Islet precursor cell (in vitro differentiated cells): Measurements from ENCODE around the gene IL13RA1.
"Not testable (repeated sequence)": the region's sequence is repeated elsewhere in the genome, so short reads cannot be mapped to it uniquely, and the experiment has no call there.

Source experiments
- DNase-seq: peaks from one replicate; pipeline ENCODE4 v3.0.0-alpha.2; 2018

The IL13RA1 gene

DNA sequence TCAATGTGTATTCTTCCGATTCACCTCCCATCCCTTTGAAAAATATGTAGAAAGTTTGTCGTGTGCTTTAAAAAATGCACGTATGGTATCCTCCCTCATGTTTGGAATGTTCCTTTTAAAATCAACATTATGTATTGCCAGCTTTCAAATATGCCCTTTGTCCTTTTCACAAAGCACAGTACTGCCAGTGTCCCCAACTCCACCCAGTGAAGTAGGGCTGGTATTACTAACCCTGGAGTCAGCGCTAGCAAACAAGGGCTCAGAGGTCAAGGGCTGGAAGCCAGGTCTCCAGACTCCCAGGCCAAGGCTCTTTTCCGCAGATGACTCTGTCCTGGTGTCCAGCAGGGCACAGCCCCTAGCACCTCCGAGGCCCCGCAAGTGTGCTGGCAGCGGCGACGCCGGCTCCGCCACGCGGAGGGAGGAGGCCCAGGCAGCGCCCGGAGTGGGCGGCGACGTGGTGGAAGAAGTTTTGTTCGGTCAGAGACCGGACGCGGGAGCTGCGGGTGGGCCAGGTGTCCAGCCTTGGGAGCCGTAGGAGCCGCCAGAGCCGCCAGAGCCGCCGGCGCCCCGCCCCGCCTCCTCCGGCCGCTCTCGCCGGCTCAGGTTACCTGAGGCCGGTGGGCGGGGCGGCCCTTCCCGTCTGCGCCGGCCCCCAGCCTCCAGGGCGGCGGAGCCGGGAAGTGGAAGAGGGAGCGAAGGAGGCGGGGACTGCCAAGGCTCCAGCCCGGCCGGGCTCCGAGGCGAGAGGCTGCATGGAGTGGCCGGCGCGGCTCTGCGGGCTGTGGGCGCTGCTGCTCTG lies at the start of gene IL13RA1:
Gene IL13RA1 (plus strand): TSS at position 720 of the 799 bp plus-strand sequence. CDS start 33 bp downstream, at position 753.
- DNase-seq = peak; percentile 93

DNA sequence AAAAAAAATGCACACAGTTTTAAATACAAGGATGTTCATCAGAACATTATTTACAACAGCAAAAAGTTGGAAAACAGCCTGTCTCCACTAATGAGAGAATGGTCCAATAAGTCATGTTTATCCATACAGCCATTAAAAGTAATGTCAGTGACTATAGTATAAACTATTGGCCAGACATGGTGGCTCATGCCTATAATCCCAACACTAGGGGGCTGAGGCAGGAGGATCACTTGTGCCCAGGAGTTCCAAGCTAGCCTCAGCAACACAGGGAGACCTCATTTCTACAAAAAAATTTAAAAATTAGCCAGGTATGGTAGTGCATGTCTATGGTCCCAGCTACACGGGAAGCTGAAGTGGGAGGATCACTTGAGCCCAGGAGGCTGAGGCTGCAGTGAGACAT lies 48.1 kb upstream of the IL13RA1 start:
- DNase-seq = no peak

DNA sequence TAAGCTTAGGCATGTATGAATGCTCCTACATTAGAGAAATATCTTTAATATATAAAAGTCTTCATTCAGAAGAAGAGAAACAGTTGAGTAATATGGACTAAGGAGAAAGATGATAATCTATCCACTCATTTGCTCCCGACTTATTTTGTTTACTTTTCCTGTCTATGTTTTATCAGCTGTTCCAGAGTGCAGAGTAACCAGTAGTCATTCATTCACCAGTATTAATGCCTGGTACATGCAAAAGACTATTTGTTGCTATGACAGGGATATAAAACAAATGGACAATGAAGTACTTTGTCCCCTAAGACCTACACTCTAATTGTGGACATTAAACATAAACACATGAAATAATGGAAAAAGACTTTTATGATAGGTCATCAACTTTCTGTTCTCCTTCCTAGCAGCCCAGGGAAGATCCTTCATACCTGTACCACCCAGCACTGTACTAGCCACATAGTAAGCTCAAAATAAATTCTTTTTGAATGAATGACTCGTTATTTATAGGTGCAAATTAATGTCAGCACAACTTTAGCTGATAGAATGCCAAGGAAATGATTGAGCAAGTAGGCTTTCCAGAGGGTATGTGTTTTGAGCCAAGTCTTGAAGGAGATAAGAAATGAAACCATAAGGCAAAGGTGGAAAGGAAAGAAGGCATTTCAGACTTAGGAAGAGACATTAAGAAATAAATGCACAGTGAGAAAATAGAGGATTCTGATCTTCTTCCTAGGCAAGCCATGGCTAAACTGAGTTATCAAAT lies 45.0 kb upstream of the IL13RA1 start:
- DNase-seq = no peak

DNA sequence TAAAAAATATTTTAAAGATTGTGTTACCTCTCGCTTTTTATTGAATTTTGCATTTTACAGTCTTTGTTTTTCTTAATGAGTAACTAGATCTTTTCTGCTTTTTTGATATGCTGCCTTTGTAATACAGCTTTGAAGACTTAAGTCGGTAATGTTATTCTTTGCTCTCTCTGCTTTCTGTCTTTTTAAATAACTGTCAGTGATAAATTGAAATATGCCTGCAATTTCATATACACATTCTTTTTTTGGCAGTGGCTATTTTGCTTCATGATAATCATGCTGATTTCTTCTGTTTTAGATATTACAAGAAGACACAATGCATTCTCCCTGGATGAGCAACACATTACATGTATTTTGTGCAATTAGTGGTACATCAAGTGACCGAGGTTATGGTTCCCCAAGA lies 42.0 kb upstream of the IL13RA1 start:
- DNase-seq = no peak

DNA sequence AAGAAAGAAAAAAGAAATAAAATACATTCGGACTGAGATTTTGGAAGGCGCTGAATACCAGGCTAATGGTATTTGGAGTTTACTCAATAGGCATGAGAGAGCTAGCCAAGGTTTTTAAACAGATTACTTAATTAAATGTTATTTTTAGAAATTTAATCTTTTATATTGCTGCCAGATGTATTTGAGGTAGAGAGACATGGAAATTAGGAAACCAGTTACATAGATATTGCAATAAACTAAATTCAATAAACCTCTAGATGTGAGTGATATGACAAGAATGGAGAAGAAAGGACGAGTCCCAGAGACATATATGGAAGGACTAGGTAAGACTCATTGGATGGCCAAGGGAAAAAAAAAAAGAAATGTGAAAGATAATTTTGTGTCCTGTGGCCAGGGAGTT lies 38.5 kb upstream of the IL13RA1 start:
- DNase-seq = no peak

DNA sequence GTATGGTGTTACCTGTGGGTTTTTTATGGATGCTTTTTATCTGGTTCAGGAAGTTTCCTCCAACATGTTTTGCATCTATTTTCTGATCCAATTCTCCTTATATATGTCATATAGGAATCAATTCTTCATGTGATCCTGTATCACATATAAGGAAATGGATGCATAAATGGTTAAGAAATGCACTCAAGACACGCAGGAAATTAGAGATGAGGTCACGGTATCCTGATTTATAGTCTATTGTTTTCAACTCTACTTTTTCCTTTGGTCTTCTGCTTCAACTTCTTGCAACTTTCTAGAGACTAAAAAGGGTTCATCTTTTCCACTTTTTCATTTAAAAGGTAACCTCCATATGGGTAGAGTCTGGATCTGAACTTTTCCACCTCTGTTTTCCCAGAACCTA lies 33.6 kb upstream of the IL13RA1 start:
- DNase-seq = no peak

- DNase-seq = no peak
Measured at GRCh38 chrX:118694638-118695037, 32.8 kb upstream of the IL13RA1 start.

GRCh38 chrX:118698516-118699170 lies 28.8 kb upstream of the IL13RA1 start:
- no peak for DNase-seq

- no peak for DNase-seq
Measured at GRCh38 chrX:118702741-118703140, 24.7 kb upstream of the IL13RA1 start.

GRCh38 chrX:118706681-118707080 lies 20.7 kb upstream of the IL13RA1 start:
- DNase-seq = no peak

GRCh38 chrX:118714521-118714920 lies 12.9 kb upstream of the IL13RA1 start:
- no peak for DNase-seq

- not testable (repeated sequence) for DNase-seq
Measured at GRCh38 chrX:118715917-118716316, 11.5 kb upstream of the IL13RA1 start.

- DNase-seq = not testable (repeated sequence)
Measured at GRCh38 chrX:118716833-118717232, 10.6 kb upstream of the IL13RA1 start.

GRCh38 chrX:118717678-118718391 lies 9.6 kb upstream of the IL13RA1 start:
- DNase-seq = no peak

GRCh38 chrX:118718737-118719136 lies 8.7 kb upstream of the IL13RA1 start:
- no peak for DNase-seq

DNA sequence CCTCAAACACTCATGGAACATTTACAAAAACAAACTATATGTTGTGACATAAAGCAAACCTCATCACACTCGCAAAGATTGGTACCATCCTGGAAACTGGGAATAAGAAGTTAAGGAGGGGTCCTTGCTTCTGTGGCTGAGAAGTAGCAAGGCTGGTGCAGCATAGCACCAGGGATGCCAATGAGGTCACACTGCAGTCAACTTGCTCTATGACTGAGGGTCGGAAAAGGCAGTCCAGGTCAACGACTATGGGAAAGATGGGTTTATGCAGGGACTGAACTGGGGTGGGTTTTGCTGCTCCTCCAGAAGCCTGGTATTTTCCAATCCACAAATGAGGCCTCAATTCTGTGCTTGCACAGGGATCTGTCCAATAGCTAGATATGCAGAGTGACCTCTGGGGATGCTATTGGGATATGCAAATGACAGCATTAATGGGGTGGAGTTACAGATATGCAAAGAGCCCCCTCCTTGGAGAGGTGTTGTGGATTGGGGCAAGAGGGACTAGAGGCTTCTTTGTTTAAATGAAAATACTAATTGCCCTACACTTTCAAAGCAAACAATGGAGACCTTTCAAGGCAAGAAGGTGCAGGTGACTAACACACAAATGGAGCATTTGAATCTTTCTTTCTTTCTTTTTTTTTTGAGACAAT lies 7.2 kb upstream of the IL13RA1 start:
- DNase-seq = no peak

- no peak for DNase-seq
Measured at GRCh38 chrX:118723376-118723775, 4.0 kb upstream of the IL13RA1 start.

GRCh38 chrX:118724365-118724764 lies 3.0 kb upstream of the IL13RA1 start:
- no peak for DNase-seq

DNA sequence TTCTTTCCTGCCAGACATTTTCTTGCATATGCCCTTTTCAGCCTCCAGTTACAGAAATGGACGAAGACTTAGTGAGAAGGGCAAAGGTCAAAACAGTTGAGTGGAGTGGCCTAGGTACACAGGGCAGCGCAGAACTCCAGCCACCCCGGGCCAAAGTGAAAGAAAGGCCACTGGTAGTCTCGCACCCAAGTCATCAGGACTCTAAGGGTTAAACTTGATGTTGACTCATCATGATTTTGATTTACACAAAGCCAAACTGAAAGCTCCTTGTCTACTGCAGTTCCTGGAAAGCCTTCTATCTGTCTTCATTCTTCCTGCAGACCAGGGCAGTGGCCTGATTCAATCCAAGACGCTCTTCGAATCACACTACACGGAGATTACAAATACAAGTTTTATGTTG lies 2.6 kb upstream of the IL13RA1 start:
- no peak for DNase-seq

GRCh38 chrX:118726396-118726795 lies 1.0 kb upstream of the IL13RA1 start:
- DNase-seq = no peak

GRCh38 chrX:118727686-118728339 lies 407 bp downstream of the IL13RA1 start:
- peak; percentile 54 for DNase-seq
